ENCODE data around the gene ASB4.

- TF ChIP-seq CTCF (IDR thresholded peaks at IDR 0.05) (no peak), EP300 (IDR thresholded peaks at IDR 0.05) (no peak), POLR2A (IDR thresholded peaks at IDR 0.05) (no peak)
These were observed 4.2 kb upstream of the ASB4 start for GRCh38 chr7:95481271-95482165.

All from stomach (tissue), 4 donors.